ENCODE results near the gene DOK3.

DOK3 gene

GRCh38 chr5:177524941-177525655 lies 15.5 kb upstream of the DOK3 start:
- Histone ChIP-seq H3K27me3 (ENCODE audit: insufficient read depth, poor library complexity, severe bottlenecking) (no peaks in the 10 kb centered on the region), H3K4me3 (replicated peaks; ENCODE audit: insufficient read depth, low read length) (no peak overlapping the region), H3K27ac (replicated peaks) (no peak overlapping the region)
- TF ChIP-seq CTCF (IDR thresholded peaks at IDR 0.05; ENCODE audit: insufficient read depth, low read length) = no peak
- DNase-seq (ENCODE audit: low read depth in 1 of 2, low spot score in 1 of 2) = no peak

GRCh38 chr5:177524539-177524900 lies 14.9 kb upstream of the DOK3 start:
- DNase-seq (ENCODE audit: low read depth in 1 of 2, low spot score in 1 of 2) = no peak
- Histone ChIP-seq H3K27me3 (ENCODE audit: insufficient read depth, poor library complexity, severe bottlenecking) (no peaks in the 10 kb centered on the region), H3K27ac (replicated peaks) (no peak overlapping the region), H3K4me3 (replicated peaks; ENCODE audit: insufficient read depth, low read length) (no peak overlapping the region)
- TF ChIP-seq POLR2AphosphoS5 (IDR thresholded peaks at IDR 0.05; ENCODE audit: low read depth) (no peak), CTCF (IDR thresholded peaks at IDR 0.05; ENCODE audit: insufficient read depth, low read length) (no peak), GABPA (IDR thresholded peaks at IDR 0.05; ENCODE audit: low read depth) (no peak), SPI1 (IDR thresholded peaks at IDR 0.05; ENCODE audit: borderline replicate concordance, low read depth) (no peak), REST (IDR thresholded peaks at IDR 0.05; ENCODE audit: insufficient replicate concordance, low read depth) (no peak)

GRCh38 chr5:177523711-177524538 lies 14.3 kb upstream of the DOK3 start:
- DNase-seq (ENCODE audit: low read depth in 1 of 2, low spot score in 1 of 2) = no peak
- H3K4me3 ChIP-seq (replicated peaks; ENCODE audit: insufficient read depth, low read length) = no peak overlapping the region
- TF ChIP-seq GABPA (IDR thresholded peaks at IDR 0.05; ENCODE audit: low read depth) = no peak
- no peak for TF ChIP-seq SPI1 (IDR thresholded peaks at IDR 0.05; ENCODE audit: borderline replicate concordance, low read depth)
- TF ChIP-seq CTCF (IDR thresholded peaks at IDR 0.05; ENCODE audit: insufficient read depth, low read length) = no peak
- no peak for TF ChIP-seq REST (IDR thresholded peaks at IDR 0.05; ENCODE audit: insufficient replicate concordance, low read depth)
- no peak for TF ChIP-seq POLR2AphosphoS5 (IDR thresholded peaks at IDR 0.05; ENCODE audit: low read depth)
- no peak overlapping the region for H3K27ac ChIP-seq (replicated peaks)
- no peaks in the 10 kb centered on the region for H3K27me3 ChIP-seq (ENCODE audit: insufficient read depth, poor library complexity, severe bottlenecking)
